Astrocyte (in vitro differentiated cells and primary cell): ENCODE results near the gene MIPOL1.

ENCODE experiments used
- CTCF ChIP-seq: IDR thresholded peaks from 2 replicates; pipeline ENCODE4 v1.5.1; 2011; ENCODE audit warnings: low read depth, mild to moderate bottlenecking, inconsistent platforms, low read length, moderate library complexity; ENCODE audit not compliant: insufficient read depth
- EZH2 ChIP-seq: IDR thresholded peaks from 2 replicates; pipeline ENCODE4 v1.6.1; 2012; ENCODE audit warnings: mild to moderate bottlenecking, low read length, inconsistent platforms; ENCODE audit not compliant: insufficient read depth

DNA sequence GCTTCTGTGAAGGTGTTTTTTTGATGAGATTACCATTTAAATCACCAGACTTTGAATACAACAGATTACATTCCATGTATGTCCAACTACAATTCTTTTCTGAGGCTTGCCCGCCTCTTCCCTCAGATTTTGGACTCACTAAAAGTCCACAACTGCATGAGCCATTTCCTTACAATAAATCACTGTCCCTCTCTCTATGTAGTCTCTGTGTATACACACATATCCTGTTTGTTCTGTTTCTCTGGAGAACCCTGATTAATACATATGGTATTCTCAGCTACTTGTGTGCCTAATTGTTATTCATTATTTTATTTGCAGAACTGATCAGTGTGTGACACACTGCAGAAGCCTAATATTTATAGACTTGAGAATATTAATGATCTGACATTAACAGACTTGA lies 2.4 kb upstream of the MIPOL1 start:
- no peak for TF ChIP-seq CTCF
- TF ChIP-seq EZH2, result no peak
